GM12878 (cell line): ENCODE data around the gene PLEKHF1. TPM values are rescaled to one million over a fixed set of nuclear protein-coding genes. Genes with fewer than 3 reads are reported as not detected.

Source experiments
- ATAC-seq: fragments of 200-7000 bp; cut with Tn5 transposase; 3 replicates; pipeline ENCODE4 v1.9.1; 2020; ENCODE audit warnings: mild to moderate bottlenecking, moderate library complexity
- BruUV-seq: library from RNA; stranded (reverse); fragments of 400-500 nt; replicated peaks from 2 replicates; lab custom pipeline; 2021; lab: Mats Ljungman, UMichigan
- CTCF ChIA-PET: fragments of 300-600 bp; sonication (Branson Sonifier 250); formaldehyde crosslinking; extraction: SDS; loops from one replicate; lab custom pipeline; 2021; ENCODE audit warnings: inconsistent platforms; lab: Yijun Ruan, JAX
- POLR2A ChIA-PET: fragments of 350-600 bp; formaldehyde crosslinking; extraction: SDS; loops from one replicate; lab custom pipeline; 2021; ENCODE audit warnings: inconsistent platforms; lab: Charles Lee
- RAD21 ChIA-PET: fragments of 300-600 bp; sonication (Branson Sonifier 250); formaldehyde crosslinking; loops from one replicate; lab custom pipeline; 2023; ENCODE audit warnings: antibody characterized with exemption; ENCODE audit not compliant: unreplicated experiment; lab: Charles Lee
- SMC1A ChIA-PET: fragments of 300-600 bp; sonication (Branson Sonifier 250); formaldehyde crosslinking; loops from one replicate; lab custom pipeline; 2023; ENCODE audit not compliant: unreplicated experiment, uncharacterized antibody; lab: Charles Lee
- DNase-seq: peaks from one replicate; pipeline ENCODE4 v3.0.0-alpha.2; 2011; ENCODE audit warnings: low read depth, low spot score
- FAIRE-seq: peaks from 3 replicates; lab custom pipeline; 2011; peaks lifted over from hg19 to GRCh38; lab: Jason Lieb, UNC
- H2AFZ ChIP-seq: 2 replicates; pipeline ENCODE4 v1.6.0; 2011; ENCODE audit warnings: low read depth, low read length, control low read depth; ENCODE audit not compliant: control insufficient read depth
- H3K27ac ChIP-seq: 2 replicates; pipeline ENCODE4 v1.5.1; 2011; ENCODE audit warnings: control low read depth; ENCODE audit not compliant: control insufficient read depth, insufficient read depth
- H3K27me3 ChIP-seq, 2 experiments: replicated peaks in 1 of 2; 2 replicates each; pipeline versions ENCODE4 v1.6.0 to v1.6.1; 2011; ENCODE audit warnings: low read length in 1 of 2; ENCODE audit not compliant: control insufficient read depth in 2 of 2, insufficient read depth in 2 of 2
- H3K36me3 ChIP-seq, 2 experiments: 2 replicates each; pipeline ENCODE4 v1.5.1; 2011; ENCODE audit warnings: low read length in 1 of 2; ENCODE audit not compliant: control insufficient read depth in 2 of 2, insufficient read depth in 2 of 2
- H3K4me1 ChIP-seq: 2 replicates; pipeline ENCODE4 v1.6.1; 2011; ENCODE audit warnings: mild to moderate bottlenecking, low read length, moderate library complexity, mixed read lengths; ENCODE audit not compliant: control insufficient read depth, insufficient read depth
- H3K4me2 ChIP-seq: 2 replicates; pipeline ENCODE4 v1.6.0; 2011; ENCODE audit warnings: control low read depth; ENCODE audit not compliant: control insufficient read depth, insufficient read depth
- H3K4me3 ChIP-seq: fragments of 200-600 bp; sonication (generic); 2 replicates; pipeline ENCODE4 v1.5.1; 2016
- H3K79me2 ChIP-seq: 2 replicates; pipeline ENCODE4 v1.6.0; 2011; ENCODE audit warnings: low read length; ENCODE audit not compliant: control insufficient read depth, insufficient read depth
- H3K9ac ChIP-seq: 2 replicates; pipeline ENCODE4 v1.8.0; 2011; ENCODE audit warnings: low read length, control low read depth, mixed read lengths; ENCODE audit not compliant: control insufficient read depth, insufficient read depth
- H3K9me3 ChIP-seq: replicated peaks from 3 replicates; pipeline ENCODE4 v1.5.1; 2011; ENCODE audit warnings: mild to moderate bottlenecking, low read length; ENCODE audit not compliant: control insufficient read depth, insufficient read depth
- H4K20me1 ChIP-seq: 2 replicates; pipeline ENCODE4 v1.6.0; 2011; ENCODE audit not compliant: control insufficient read depth, insufficient read depth
- EED ChIP-seq: sonication (generic); IDR thresholded peaks from 2 replicates; pipeline ENCODE4 v1.6.1; 2016; ENCODE audit warnings: antibody characterized with exemption, low read depth
- ESRRA ChIP-seq: IDR thresholded peaks from 2 replicates; pipeline ENCODE4 v1.6.1; 2012; ENCODE audit warnings: mild to moderate bottlenecking, low read length, improper control_type of control experiment
- MEF2A ChIP-seq: IDR thresholded peaks from 2 replicates; pipeline ENCODE4 v1.6.1; 2011; ENCODE audit warnings: low read depth, mild to moderate bottlenecking, low read length, moderate library complexity; ENCODE audit not compliant: insufficient read depth
- STAT3 ChIP-seq: IDR thresholded peaks from 2 replicates; pipeline ENCODE4 v1.6.1; 2011; ENCODE audit warnings: low read depth, low read length, improper control_type of control experiment
- TAF1 ChIP-seq: IDR thresholded peaks from 2 replicates; pipeline ENCODE4 v1.6.1; 2011; ENCODE audit warnings: mild to moderate bottlenecking, low read depth, low read length, borderline replicate concordance
- ZBED1 ChIP-seq: IDR thresholded peaks from 2 replicates; pipeline ENCODE4 v1.6.1; 2016; ENCODE audit warnings: borderline replicate concordance
- ZNF384 ChIP-seq: IDR thresholded peaks from 2 replicates; pipeline ENCODE4 v1.6.1; 2012; ENCODE audit warnings: low read depth, mild to moderate bottlenecking, low read length, improper control_type of control experiment, borderline replicate concordance
- WGBS: methylation state at CpG from one replicate; pipeline ENCODE4 v1.1.6; 2016; ENCODE audit warnings: low lambda C conversion rate; ENCODE audit not compliant: insufficient replicate concordance, insufficient coverage; ENCODE audit errors: missing lambda C conversion rate; 5-methylcytosine and 5-hydroxymethylcytosine counted together
- in situ Hi-C: fragments of 300-500 bp; cut with MboI; formaldehyde crosslinking; loops from 9 replicates; pipeline ENCODE4 v1.14.3; 2018; ENCODE audit warnings: mixed read lengths
- intact Hi-C: fragments of 100-400 bp; cut with micrococcal nuclease; formaldehyde crosslinking; loops from one replicate; pipeline ENCODE4 v1.14.2; 2022; ENCODE audit not compliant: unreplicated experiment
- polyA plus RNA-seq, 11 experiments: library from polyadenylated mRNA; depleted of rRNA in 4 of 11; unstranded in 6 of 11; stranded (reverse) in 5 of 11; fragments of >200 nt; fragmentation: Nextera tagmentation in 4 of 11; fragmentation: Illumina TruSeq in 1 of 11; extraction: Ambion mirVana in 4 of 11; extraction: Trizol in 1 of 11; gene quantifications; 1 replicate in 1 of 11; 2 replicates in 10 of 11; pipeline versions ENCODE4 v1.2.1 to v1.2.3, GENCODE V29; 2011 to 2016; ENCODE audit warnings: inconsistent platforms in 2 of 11, missing spikeins in 2 of 11, low read depth in 1 of 11
- total RNA-seq, 4 experiments: library from RNA; depleted of rRNA in 3 of 4; stranded (reverse); fragments of >200 nt in 3 of 4; fragmentation: Illumina TruSeq in 1 of 4; extraction: Trizol in 1 of 4; gene quantifications; 2 replicates each; pipeline versions ENCODE4 v1.2.1 to v1.2.3, GENCODE V29; 2013 to 2021
- TF ChIP-seq, protein P1 (sequence below): fragments of 450-650 bp; IDR thresholded peaks from 2 replicates; pipeline ENCODE4 v1.6.1; 2014; ENCODE audit warnings: mild to moderate bottlenecking
- TF ChIP-seq, protein P2 (sequence below): IDR thresholded peaks from 2 replicates; pipeline ENCODE4 v1.6.1; 2012; ENCODE audit warnings: low read length, inconsistent platforms
- TF ChIP-seq, protein P3 (sequence below): fragments of 450-650 bp; IDR thresholded peaks from 2 replicates; pipeline ENCODE4 v1.6.1; 2017; ENCODE audit warnings: mild to moderate bottlenecking, moderate library complexity

Gene PLEKHF1
- total and polyA plus RNA-seq, 10 of the 15 experiments (the other 5 are each of a cell fraction or from before 2014, with no cell fraction given): 0.10 to 20.3 (median 15.3) TPM

DNA sequence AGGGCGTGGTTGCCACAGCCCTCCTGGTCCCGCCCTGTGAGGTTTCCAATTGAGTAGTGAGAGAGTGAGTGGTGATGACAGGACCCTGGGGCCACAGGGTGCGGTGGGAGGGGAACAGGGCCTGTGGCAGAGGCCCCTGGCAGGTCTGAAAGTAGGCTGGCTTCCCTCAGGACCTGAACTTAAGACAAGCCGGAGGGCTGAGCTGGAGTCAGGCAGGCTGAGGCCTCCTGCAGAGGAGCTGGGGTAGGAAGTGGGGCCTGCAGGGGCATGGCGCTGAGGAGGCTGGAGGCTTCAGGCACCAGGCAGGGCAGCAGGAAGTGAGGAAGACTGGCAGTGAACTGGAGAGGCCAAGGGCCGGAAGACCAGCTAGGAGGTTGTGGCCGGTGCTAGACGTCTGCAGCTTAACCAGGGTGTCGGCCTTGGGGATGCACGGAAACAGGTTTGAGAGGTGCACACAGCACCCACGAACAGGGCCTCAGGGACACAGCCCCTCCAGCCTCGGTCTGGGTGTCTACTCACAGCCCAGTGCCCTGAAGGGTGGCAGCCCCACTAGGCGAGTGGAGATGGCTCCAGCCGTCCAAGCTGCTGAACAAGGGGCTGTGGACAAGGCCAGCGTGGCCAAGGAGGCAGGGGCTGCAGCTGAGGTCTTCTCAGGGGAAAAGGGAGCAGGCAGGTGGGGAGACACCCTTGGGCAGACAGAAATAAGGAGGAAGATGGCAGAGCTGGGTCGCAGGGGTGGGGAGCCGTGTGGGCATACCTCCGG is 41.4 kb upstream of the PLEKHF1 start (continued):
- no peak for TF ChIP-seq ESRRA
- TF ChIP-seq, protein P1, sequence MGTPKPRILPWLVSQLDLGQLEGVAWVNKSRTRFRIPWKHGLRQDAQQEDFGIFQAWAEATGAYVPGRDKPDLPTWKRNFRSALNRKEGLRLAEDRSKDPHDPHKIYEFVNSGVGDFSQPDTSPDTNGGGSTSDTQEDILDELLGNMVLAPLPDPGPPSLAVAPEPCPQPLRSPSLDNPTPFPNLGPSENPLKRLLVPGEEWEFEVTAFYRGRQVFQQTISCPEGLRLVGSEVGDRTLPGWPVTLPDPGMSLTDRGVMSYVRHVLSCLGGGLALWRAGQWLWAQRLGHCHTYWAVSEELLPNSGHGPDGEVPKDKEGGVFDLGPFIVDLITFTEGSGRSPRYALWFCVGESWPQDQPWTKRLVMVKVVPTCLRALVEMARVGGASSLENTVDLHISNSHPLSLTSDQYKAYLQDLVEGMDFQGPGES: no peak
- TF ChIP-seq, all 136 proteins: peak for 0

DNA sequence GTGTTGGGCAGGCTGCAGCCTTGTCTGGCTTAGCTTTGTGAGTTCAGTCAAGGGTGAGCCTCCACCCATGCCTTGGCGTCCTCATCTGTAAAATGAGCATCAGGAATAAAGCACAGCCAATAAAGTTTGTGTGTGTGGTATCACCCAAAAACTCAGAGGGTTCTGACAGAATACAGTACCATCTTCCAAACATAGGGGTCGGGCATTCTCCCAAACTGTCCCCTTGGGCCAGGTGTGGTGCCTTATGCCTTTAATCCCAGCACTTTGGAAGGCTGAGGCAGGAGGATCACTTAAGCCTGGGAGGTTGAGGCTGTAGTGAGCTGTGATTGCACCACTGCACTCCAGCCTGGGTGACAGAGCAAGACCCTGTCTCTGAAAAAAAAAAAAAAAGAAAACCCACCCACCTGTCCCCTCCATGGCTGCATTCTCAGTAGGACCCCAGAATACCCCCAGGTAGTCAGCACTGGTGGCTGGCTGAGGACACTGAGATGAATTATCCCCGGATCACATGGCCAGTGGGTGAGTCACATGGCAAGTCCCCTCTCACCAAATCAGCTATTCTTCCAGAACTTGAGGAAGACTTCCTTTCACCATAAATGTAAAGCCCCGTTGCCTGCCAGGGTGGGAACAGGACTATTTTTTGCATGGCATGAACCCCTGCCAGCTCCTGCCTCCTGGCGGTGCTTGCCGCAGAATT is 40.6 kb upstream of the PLEKHF1 start:
- no peak overlapping the region for H3K27ac ChIP-seq

More for the DNA sequence above, 40.6 kb upstream of the PLEKHF1 start:
- WGBS: 77% methylated on average over 6 of the region's 6 CpGs
- Histone ChIP-seq H3K4me2 (no peak overlapping the region), H3K27me3 (no peaks in the 10 kb centered on the region), H3K4me3 (no peak overlapping the region), H3K9me3 (no peaks in the 10 kb centered on the region), H3K36me3 (no peaks in the 10 kb centered on the region), H2AFZ (no peak overlapping the region)
- in situ Hi-C loops: no loop called here
- CTCF ChIA-PET: interaction anchor here (1.2 to 1.6 kb wide), 2 partner anchors 14 to 47 kb away, joined by 3 to 5 read pairs; no protein-coding TSS in a partner anchor
- RAD21 ChIA-PET: interaction anchor here (1.2 kb wide), 1 partner anchor 92 kb away, joined by 3 read pairs; no protein-coding TSS in a partner anchor
- intact Hi-C loops: no loop called here
- POLR2A ChIA-PET: no interaction called here
- no peak for DNase-seq
- TF ChIP-seq ZBED1 (no peak), EED (no peak), MEF2A (no peak), STAT3 (no peak), TAF1 (no peak), ZNF384 (no peak)
- TF ChIP-seq, protein P2, sequence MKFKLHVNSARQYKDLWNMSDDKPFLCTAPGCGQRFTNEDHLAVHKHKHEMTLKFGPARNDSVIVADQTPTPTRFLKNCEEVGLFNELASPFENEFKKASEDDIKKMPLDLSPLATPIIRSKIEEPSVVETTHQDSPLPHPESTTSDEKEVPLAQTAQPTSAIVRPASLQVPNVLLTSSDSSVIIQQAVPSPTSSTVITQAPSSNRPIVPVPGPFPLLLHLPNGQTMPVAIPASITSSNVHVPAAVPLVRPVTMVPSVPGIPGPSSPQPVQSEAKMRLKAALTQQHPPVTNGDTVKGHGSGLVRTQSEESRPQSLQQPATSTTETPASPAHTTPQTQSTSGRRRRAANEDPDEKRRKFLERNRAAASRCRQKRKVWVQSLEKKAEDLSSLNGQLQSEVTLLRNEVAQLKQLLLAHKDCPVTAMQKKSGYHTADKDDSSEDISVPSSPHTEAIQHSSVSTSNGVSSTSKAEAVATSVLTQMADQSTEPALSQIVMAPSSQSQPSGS: no peak
- TF ChIP-seq, protein P3, sequence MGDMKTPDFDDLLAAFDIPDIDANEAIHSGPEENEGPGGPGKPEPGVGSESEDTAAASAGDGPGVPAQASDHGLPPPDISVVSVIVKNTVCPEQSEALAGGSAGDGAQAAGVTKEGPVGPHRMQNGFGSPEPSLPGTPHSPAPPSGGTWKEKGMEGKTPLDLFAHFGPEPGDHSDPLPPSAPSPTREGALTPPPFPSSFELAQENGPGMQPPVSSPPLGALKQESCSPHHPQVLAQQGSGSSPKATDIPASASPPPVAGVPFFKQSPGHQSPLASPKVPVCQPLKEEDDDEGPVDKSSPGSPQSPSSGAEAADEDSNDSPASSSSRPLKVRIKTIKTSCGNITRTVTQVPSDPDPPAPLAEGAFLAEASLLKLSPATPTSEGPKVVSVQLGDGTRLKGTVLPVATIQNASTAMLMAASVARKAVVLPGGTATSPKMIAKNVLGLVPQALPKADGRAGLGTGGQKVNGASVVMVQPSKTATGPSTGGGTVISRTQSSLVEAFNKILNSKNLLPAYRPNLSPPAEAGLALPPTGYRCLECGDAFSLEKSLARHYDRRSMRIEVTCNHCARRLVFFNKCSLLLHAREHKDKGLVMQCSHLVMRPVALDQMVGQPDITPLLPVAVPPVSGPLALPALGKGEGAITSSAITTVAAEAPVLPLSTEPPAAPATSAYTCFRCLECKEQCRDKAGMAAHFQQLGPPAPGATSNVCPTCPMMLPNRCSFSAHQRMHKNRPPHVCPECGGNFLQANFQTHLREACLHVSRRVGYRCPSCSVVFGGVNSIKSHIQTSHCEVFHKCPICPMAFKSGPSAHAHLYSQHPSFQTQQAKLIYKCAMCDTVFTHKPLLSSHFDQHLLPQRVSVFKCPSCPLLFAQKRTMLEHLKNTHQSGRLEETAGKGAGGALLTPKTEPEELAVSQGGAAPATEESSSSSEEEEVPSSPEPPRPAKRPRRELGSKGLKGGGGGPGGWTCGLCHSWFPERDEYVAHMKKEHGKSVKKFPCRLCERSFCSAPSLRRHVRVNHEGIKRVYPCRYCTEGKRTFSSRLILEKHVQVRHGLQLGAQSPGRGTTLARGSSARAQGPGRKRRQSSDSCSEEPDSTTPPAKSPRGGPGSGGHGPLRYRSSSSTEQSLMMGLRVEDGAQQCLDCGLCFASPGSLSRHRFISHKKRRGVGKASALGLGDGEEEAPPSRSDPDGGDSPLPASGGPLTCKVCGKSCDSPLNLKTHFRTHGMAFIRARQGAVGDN: no peak
- TF ChIP-seq, all 136 proteins: peak for 0
- SMC1A ChIA-PET: no interaction called here
- FAIRE-seq (no peak), ATAC-seq (no peak)
- Histone ChIP-seq H3K4me1 (peaks cover 17% of the 10 kb centered on the region), H3K9ac (no peak overlapping the region), H4K20me1 (no peaks in the 10 kb centered on the region), H3K79me2 (no peaks in the 10 kb centered on the region)
- BruUV-seq: no TSS peak
